Activated T-cell treated with anti-CD3 and anti-CD28 coated beads, Interleukin-2, amount 50 U/mL, for 48 hours (primary cell): ENCODE data around the gene NDRG3.
"Not testable (repeated sequence)": the region's sequence is repeated elsewhere in the genome, so short reads cannot be mapped to it uniquely, and the experiment has no call there.

Experiments used
- DNase-seq, 2 experiments: peaks; one replicate each; pipeline ENCODE4 v3.0.0-alpha.2; 2020

NDRG3 gene

GRCh38 chr20:36686504-36686903, 59.4 kb downstream of the NDRG3 start:
- no peak for DNase-seq

- DNase-seq, result no peak
These were observed 61.1 kb downstream of the NDRG3 start for GRCh38 chr20:36684747-36685146.

- no peak for DNase-seq
These were observed 63.6 kb downstream of the NDRG3 start for GRCh38 chr20:36682311-36682710.

- DNase-seq, result no peak
These were observed 68.5 kb downstream of the NDRG3 start for GRCh38 chr20:36677422-36677771.

- DNase-seq, result no peak
These were observed 69.0 kb downstream of the NDRG3 start for GRCh38 chr20:36676701-36677421.

- not testable (repeated sequence) for DNase-seq
These were observed 70.3 kb downstream of the NDRG3 start for GRCh38 chr20:36675545-36675944.

GRCh38 chr20:36672991-36673390, 72.9 kb downstream of the NDRG3 start:
- DNase-seq, result no peak

- DNase-seq, result no peak
These were observed 75.1 kb downstream of the NDRG3 start for GRCh38 chr20:36670665-36671357.

- DNase-seq, result no peak
These were observed 79.6 kb downstream of the NDRG3 start for GRCh38 chr20:36666181-36666740.

GRCh38 chr20:36663031-36663430, 82.9 kb downstream of the NDRG3 start:
- no peak for DNase-seq

GRCh38 chr20:36658300-36658699, 87.6 kb downstream of the NDRG3 start:
- DNase-seq, result no peak

GRCh38 chr20:36656733-36657132, 89.2 kb downstream of the NDRG3 start:
- no peak for DNase-seq

GRCh38 chr20:36655004-36655403, 90.9 kb downstream of the NDRG3 start:
- DNase-seq, result no peak

- no peak for DNase-seq
These were observed 91.4 kb downstream of the NDRG3 start for GRCh38 chr20:36654506-36654905.

- DNase-seq, result no peak
These were observed 92.4 kb downstream of the NDRG3 start for GRCh38 chr20:36653456-36653855.

GRCh38 chr20:36647196-36648121, 98.4 kb downstream of the NDRG3 start:
- DNase-seq, result no peak

GRCh38 chr20:36646678-36647077, 99.2 kb downstream of the NDRG3 start:
- DNase-seq, result no peak

- peak; percentile 73 to 79 for DNase-seq
These were observed 99.9 kb downstream of the NDRG3 start, which contains the start of gene SLA2 for GRCh38 chr20:36645998-36646397. Gene SLA2 (minus strand): TSS chr20:36646196. CDS start chr20:36641335, 4,861 bp downstream.

- peak; percentile 33 to 43 for DNase-seq
These were observed 100.5 kb downstream of the NDRG3 start for GRCh38 chr20:36645353-36645752.

- no peak for DNase-seq
These were observed 101.2 kb downstream of the NDRG3 start for GRCh38 chr20:36644706-36645095.

- DNase-seq, result peak; percentile 81 to 82
These were observed 101.7 kb downstream of the NDRG3 start for GRCh38 chr20:36644032-36644705.

- DNase-seq, result peak in 1 of 2 experiments; percentile 46
These were observed 103.8 kb downstream of the NDRG3 start for GRCh38 chr20:36642136-36642535.

- DNase-seq, result no peak
These were observed 104.4 kb downstream of the NDRG3 start for GRCh38 chr20:36641506-36641843.
